Activated B cell treated with CpG ODN at 0.5 μM for 24 hours (primary cell): ENCODE measurements around the gene GPR39. TPM values are rescaled to one million over a fixed set of nuclear protein-coding genes. Genes with fewer than 3 reads are reported as not detected.

Experiments used
- ATAC-seq: fragments of 200-7000 bp; cut with Tn5 transposase; one replicate; pipeline ENCODE4 v1.10.0; 2021; ENCODE audit warnings: low read depth, mild to moderate bottlenecking, moderate library complexity
- CTCF ChIA-PET: fragments of 350-600 bp; sonication (Branson Sonifier 250); formaldehyde crosslinking; loops from one replicate; lab custom pipeline; 2021; ENCODE audit warnings: antibody characterized with exemption; lab: Charles Lee
- POLR2A ChIA-PET: fragments of 350-600 bp; sonication (Branson Sonifier 250); formaldehyde crosslinking; loops from one replicate; lab custom pipeline; 2021; ENCODE audit warnings: antibody characterized with exemption; lab: Charles Lee
- DNase-seq: peaks from one replicate; pipeline ENCODE4 v3.0.0; 2022
- H3K27ac Mint-ChIP-seq: one replicate; pipeline ENCODE4 v1.8.0; 2020; ENCODE audit warnings: mixed read lengths
- H3K27me3 Mint-ChIP-seq: one replicate; pipeline ENCODE4 v1.8.0; 2021; ENCODE audit warnings: mixed read lengths
- H3K36me3 Mint-ChIP-seq: one replicate; pipeline ENCODE4 v1.8.0; 2021; ENCODE audit warnings: low read depth, mixed read lengths
- H3K4me1 Mint-ChIP-seq: one replicate; pipeline ENCODE4 v1.8.0; 2021; ENCODE audit warnings: mixed read lengths
- H3K4me3 Mint-ChIP-seq: one replicate; pipeline ENCODE4 v1.8.0; 2020; ENCODE audit warnings: mild to moderate bottlenecking, mixed read lengths
- H3K9me3 Mint-ChIP-seq: one replicate; pipeline ENCODE4 v1.8.0; 2020; ENCODE audit warnings: mixed read lengths
- CTCF ChIP-seq: fragments of 200-600 bp; IDR thresholded peaks from one replicate; pipeline ENCODE4 v1.8.0; 2022; ENCODE audit warnings: antibody characterized with exemption, mild to moderate bottlenecking
- intact Hi-C: fragments of 100-400 bp; cut with micrococcal nuclease; formaldehyde crosslinking; loops from one replicate; pipeline ENCODE4 v1.15.1; 2024
- total RNA-seq: library from RNA; stranded (reverse); gene quantifications from 2 replicates; pipeline ENCODE4 v1.2.3, GENCODE V29; 2022

Gene GPR39
- total RNA-seq, 1 donor from 2014 or later = not detected

- H3K9me3 Mint-ChIP-seq = no peaks in the 10 kb centered on the region
- DNase-seq (no peak), ATAC-seq (no peak)
- POLR2A ChIA-PET = no interaction called here
- intact Hi-C loops = no loop called here
- CTCF ChIA-PET = no interaction called here
- H3K4me1 Mint-ChIP-seq = no peaks in the 10 kb centered on the region
- no peak overlapping the region for H3K27ac Mint-ChIP-seq
- H3K4me3 Mint-ChIP-seq = no peak overlapping the region
- H3K36me3 Mint-ChIP-seq = no peaks in the 10 kb centered on the region
- H3K27me3 Mint-ChIP-seq = no peaks in the 10 kb centered on the region
- no peak for TF ChIP-seq CTCF
These were observed 172.7 kb downstream of the GPR39 start for GRCh38 chr2:132589111-132589830.

- H3K27me3 Mint-ChIP-seq = no peaks in the 10 kb centered on the region
These were observed 173.4 kb downstream of the GPR39 start for GRCh38 chr2:132589966-132590365.

GRCh38 chr2:132593171-132593570 lies 176.6 kb downstream of the GPR39 start:
- no peaks in the 10 kb centered on the region for H3K9me3 Mint-ChIP-seq
- no peaks in the 10 kb centered on the region for H3K36me3 Mint-ChIP-seq
- CTCF ChIA-PET = no interaction called here
- no peaks in the 10 kb centered on the region for H3K4me1 Mint-ChIP-seq
- H3K4me3 Mint-ChIP-seq = no peak overlapping the region
- intact Hi-C loops = no loop called here
- no peak overlapping the region for H3K27ac Mint-ChIP-seq
- no peak for TF ChIP-seq CTCF
- POLR2A ChIA-PET = no interaction called here
- ATAC-seq (no peak), DNase-seq (no peak)
- H3K27me3 Mint-ChIP-seq = no peaks in the 10 kb centered on the region

More at GRCh38 chr2:132589966-132590365, 173.4 kb downstream of the GPR39 start:
- ATAC-seq = no peak
- Mint-ChIP-seq H3K9me3 (no peaks in the 10 kb centered on the region), H3K4me3 (no peak overlapping the region), H3K36me3 (no peaks in the 10 kb centered on the region), H3K4me1 (no peaks in the 10 kb centered on the region), H3K27ac (no peak overlapping the region)
- DNase-seq = no peak
- no peak for TF ChIP-seq CTCF
- intact Hi-C loops = no loop called here
- POLR2A ChIA-PET = no interaction called here
- CTCF ChIA-PET = no interaction called here

- H3K36me3 Mint-ChIP-seq = no peaks in the 10 kb centered on the region
- no peaks in the 10 kb centered on the region for H3K27me3 Mint-ChIP-seq
- DNase-seq (no peak), ATAC-seq (no peak)
- H3K4me1 Mint-ChIP-seq = no peaks in the 10 kb centered on the region
- no peaks in the 10 kb centered on the region for H3K9me3 Mint-ChIP-seq
- intact Hi-C loops = no loop called here
- no peak for TF ChIP-seq CTCF
- no peak overlapping the region for H3K4me3 Mint-ChIP-seq
- ChIA-PET POLR2A (no interaction called here), CTCF (interaction anchor here (0.7 kb wide), 1 partner anchor 28 kb away, joined by 3 read pairs; no protein-coding TSS in a partner anchor)
- H3K27ac Mint-ChIP-seq = no peak overlapping the region
These were observed 178.6 kb downstream of the GPR39 start for GRCh38 chr2:132595186-132595585.

- no peak for TF ChIP-seq CTCF
- Mint-ChIP-seq H3K36me3 (no peaks in the 10 kb centered on the region), H3K4me3 (no peak overlapping the region), H3K9me3 (no peaks in the 10 kb centered on the region), H3K4me1 (no peaks in the 10 kb centered on the region), H3K27ac (no peak overlapping the region), H3K27me3 (no peaks in the 10 kb centered on the region)
- ATAC-seq = no peak
- DNase-seq = no peak
- intact Hi-C loops = no loop called here
- ChIA-PET CTCF (interaction anchor here (0.7 kb wide), 1 partner anchor 28 kb away, joined by 3 read pairs; no protein-coding TSS in a partner anchor), POLR2A (no interaction called here)
These were observed 179.1 kb downstream of the GPR39 start for GRCh38 chr2:132595693-132596092.
